GM12874 (cell line): ENCODE measurements around the gene ATP6V0B.

Source experiments
- TF ChIP-seq, protein P1 (sequence below): IDR thresholded peaks from 2 replicates; pipeline ENCODE4 v1.5.1; 2011; ENCODE audit warnings: low read depth, mild to moderate bottlenecking, control low read depth, low read length, moderate library complexity; ENCODE audit not compliant: insufficient read depth

Gene ATP6V0B

DNA sequence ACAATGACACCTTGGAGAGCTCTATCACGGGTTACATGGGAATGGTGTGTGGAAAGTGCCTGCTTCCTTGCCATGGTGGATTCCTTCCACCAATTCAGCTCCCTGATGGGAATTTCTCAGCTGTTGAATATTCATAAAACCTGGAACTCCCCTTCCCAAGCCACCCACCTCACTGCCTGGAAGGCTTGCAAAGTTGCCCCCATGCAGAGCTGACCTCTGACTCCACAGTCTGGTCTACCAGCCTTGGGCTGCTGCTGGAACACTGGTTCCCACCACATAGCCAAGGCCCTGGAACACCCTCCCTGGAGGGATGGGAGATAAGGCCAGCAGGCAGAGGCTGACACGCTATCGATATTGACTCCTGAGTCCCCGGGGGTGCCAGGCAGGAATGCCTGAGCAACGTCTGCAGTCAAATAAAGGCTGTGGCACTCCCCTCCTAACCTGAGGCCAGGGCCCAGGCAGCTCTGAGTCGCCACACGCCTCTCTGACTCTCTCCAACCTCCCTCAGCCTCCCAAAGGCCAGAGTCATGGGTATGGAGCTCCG lies 25.4 kb downstream of the ATP6V0B start:
- TF ChIP-seq, protein P1, sequence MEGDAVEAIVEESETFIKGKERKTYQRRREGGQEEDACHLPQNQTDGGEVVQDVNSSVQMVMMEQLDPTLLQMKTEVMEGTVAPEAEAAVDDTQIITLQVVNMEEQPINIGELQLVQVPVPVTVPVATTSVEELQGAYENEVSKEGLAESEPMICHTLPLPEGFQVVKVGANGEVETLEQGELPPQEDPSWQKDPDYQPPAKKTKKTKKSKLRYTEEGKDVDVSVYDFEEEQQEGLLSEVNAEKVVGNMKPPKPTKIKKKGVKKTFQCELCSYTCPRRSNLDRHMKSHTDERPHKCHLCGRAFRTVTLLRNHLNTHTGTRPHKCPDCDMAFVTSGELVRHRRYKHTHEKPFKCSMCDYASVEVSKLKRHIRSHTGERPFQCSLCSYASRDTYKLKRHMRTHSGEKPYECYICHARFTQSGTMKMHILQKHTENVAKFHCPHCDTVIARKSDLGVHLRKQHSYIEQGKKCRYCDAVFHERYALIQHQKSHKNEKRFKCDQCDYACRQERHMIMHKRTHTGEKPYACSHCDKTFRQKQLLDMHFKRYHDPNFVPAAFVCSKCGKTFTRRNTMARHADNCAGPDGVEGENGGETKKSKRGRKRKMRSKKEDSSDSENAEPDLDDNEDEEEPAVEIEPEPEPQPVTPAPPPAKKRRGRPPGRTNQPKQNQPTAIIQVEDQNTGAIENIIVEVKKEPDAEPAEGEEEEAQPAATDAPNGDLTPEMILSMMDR, result no peak

DNA sequence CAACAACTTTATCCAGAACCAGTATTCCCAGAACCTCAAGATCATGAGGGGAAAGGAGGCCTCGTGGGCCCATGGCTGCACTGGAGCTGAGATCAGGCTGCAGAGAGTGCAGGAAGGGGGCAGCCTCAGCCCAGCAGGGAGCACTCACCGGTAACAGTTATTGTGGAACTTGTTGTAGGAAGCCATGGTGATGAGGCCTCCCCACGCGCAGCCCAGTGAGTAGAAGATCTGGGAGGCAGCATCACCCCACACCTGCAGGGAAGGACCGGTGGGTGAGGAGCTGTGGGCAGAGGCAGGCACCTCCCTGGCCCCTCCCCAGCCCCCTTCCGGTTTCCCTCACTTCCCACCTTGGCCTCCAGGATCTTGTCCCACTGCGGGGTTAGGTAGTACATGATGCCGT lies 27.4 kb downstream of the ATP6V0B start:
- TF ChIP-seq, protein P1, result no peak

DNA sequence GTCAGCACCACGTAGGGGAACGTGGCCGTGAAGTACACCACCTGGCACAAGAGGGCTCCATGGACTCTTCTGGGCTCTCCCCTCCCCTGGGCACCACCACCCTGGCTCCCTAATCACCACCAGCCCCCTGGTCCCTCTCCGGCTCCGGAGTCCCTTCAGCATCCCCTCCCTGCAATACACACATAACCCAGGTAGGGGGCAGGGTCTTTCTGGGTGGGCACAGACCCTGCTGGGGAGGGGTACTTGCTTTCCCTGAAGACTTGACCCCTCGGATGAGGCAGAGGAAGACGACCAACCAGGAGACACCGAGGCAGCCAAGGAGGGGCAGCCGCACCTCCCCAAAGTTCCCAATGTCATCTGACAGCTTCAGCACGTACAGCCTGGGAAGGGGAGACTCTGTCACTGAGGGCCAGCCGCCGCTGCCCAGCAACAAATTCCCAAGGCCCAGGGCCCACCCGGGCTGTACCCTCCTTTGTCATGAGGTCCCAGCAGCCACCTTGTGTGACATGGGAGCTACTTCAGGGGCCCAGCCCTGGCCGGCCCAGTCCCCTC lies 27.9 kb downstream of the ATP6V0B start:
- TF ChIP-seq, protein P1, result peak; percentile 29; the same call in 1 of the 2 replicates

DNA sequence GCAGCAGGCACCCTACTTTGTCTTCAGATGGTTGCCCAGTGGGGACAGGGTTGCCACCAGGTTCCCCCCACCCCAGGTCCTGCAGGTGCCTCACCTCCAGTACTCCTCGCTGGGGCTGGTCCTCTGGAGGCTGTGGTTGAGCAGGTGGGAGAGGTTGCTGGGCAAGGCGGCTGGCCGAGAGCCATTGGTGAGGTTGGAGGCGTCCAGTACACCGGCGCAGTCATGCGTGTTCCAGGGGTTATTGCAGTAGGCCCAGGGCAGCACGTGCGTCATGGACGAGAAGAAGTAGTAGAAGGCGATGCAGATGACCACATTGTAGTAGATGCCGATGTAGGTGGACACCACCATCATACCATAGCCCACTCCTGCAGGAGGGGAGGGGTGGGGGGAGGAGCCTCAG lies 33.5 kb downstream of the ATP6V0B start:
- TF ChIP-seq, protein P1, result no peak

DNA sequence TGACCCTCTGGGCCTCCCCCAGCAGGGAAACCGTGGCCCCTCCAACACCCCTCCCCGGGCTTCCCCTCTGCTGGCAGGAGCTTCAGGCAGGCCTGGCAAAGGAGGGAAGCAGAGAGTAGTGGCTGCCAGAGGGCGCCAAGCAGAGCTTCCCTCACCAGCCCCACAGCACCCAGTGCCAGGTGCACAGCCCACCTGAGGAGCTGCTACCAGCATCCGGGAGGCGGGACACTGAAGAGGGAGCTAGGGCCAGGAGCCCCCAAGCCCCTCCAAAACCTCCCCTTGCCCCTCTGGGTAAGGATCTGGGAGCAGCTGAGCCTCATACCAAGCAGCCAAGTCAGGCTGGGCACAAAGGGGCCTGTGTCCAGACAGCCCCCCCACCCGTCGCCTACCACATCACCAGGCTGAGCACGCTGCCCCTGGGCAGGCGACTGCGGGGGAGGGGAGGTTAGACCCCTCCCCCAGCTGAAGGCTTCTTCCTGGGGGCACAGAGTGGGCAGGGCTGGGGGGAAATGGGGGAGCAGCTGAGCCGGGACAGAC lies 36.2 kb downstream of the ATP6V0B start:
- TF ChIP-seq, protein P1, result no peak

DNA sequence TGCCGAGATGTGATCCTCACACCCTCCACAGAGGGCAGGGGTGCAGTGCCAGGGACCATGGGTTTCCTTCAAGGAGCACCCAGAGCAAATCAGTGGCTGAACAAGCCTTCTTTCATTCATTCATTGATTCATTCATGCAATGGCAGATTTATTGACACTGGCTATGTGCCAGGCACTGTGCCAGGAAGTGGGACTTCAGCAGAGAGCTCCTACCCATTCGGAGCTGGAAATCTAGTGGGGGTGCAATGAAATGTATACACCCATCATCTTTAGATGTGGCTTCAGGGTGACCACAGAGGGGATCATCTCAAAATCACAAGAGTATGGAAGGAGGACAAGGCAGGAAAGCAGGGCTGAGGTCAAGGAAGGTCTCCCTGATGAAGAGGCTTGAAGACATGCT lies 37.6 kb downstream of the ATP6V0B start:
- TF ChIP-seq, protein P1, result no peak

DNA sequence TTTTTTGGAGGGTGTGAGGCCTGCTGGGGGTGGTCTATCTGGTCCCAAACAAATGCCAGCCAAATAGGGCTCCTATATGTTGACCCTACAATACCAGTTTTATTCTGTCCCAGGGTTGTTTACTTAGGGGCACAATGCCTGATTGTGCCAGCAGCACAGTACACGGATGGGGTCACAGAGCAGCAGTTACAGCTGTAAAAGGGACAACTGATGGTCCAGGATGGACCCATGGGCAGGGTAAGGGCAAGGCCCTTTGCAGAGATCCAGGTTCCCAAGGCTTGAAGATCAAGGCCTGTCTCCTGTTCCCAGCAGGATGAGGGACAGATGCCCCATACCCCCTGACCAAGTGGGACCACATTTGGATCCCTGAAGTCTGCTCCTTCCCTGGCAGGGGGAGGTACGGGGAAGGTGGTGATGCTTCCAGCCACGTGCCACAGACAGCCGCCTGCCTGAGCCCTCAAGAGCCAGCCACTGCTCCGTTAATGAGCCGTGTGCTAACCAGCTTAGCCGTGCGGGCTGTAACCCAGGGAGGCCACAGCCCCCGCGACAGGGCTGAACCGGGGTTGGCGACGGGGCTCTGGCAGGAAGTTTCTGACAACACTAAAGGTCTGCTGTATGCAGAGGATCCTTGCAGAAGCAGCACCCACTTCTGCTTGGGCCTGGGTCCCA lies 38.3 kb downstream of the ATP6V0B start:
- TF ChIP-seq, protein P1, result no peak
